Bronchial epithelial cell (primary cell): ENCODE data around the gene DLG1. TPM values are rescaled to one million over a fixed set of nuclear protein-coding genes. Genes with fewer than 3 reads are reported as not detected.

Source experiments
- DNase-seq: peaks from one replicate; pipeline ENCODE4 v3.0.0-alpha.2; 2010; ENCODE audit warnings: low read depth
- FAIRE-seq: peaks from 2 replicates; lab custom pipeline; 2011; peaks lifted over from hg19 to GRCh38; lab: Jason Lieb, UNC
- H3K27me3 ChIP-seq: 2 replicates; pipeline ENCODE4 v1.5.1; 2011; ENCODE audit warnings: low read length; ENCODE audit not compliant: control insufficient read depth, insufficient read depth
- H3K36me3 ChIP-seq: 2 replicates; pipeline ENCODE4 v1.5.1; 2011; ENCODE audit warnings: low read length; ENCODE audit not compliant: control insufficient read depth, insufficient read depth
- H3K4me3 ChIP-seq: 2 replicates; pipeline ENCODE4 v1.5.1; 2011; ENCODE audit warnings: mild to moderate bottlenecking, low read depth, low read length, control low read depth
- total RNA-seq: library from RNA; depleted of rRNA; stranded (reverse); fragments of >200 nt; gene quantifications from 2 replicates; pipeline ENCODE4 v1.2.1, GENCODE V29; 2014
- TF ChIP-seq, protein P1 (sequence below): IDR thresholded peaks from 2 replicates; pipeline ENCODE4 v1.5.1; 2011; ENCODE audit warnings: mild to moderate bottlenecking, moderate library complexity, low read length, control low read depth, inconsistent platforms; ENCODE audit not compliant: insufficient read depth, severe bottlenecking

DLG1 gene
- total RNA-seq, 1 donor from 2014 or later = 66.6 TPM

DNA sequence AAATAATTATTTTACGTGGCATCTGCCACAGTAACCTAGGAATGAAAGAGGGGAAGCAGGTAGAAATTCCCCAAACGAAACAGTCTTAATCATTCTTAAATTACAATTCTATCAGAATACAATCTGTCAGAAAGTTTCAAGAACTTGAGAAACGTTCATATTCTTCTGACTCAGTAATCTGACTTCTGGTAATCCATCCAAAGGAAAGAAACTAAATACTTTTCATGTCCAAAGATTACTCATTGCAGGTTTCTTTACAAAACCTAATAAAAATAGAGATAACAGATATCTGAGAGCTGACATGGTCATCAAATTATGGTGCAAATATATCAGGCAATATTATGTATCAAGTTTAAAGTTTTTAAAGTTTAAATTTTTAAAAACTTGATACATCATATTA, 109.4 kb downstream of the DLG1 start:
- FAIRE-seq (no peak), DNase-seq (no peak)
- Histone ChIP-seq H3K27me3 (no peaks in the 10 kb centered on the region), H3K36me3 (peaks cover 4% of the 10 kb centered on the region), H3K4me3 (no peak overlapping the region)
- TF ChIP-seq, protein P1, sequence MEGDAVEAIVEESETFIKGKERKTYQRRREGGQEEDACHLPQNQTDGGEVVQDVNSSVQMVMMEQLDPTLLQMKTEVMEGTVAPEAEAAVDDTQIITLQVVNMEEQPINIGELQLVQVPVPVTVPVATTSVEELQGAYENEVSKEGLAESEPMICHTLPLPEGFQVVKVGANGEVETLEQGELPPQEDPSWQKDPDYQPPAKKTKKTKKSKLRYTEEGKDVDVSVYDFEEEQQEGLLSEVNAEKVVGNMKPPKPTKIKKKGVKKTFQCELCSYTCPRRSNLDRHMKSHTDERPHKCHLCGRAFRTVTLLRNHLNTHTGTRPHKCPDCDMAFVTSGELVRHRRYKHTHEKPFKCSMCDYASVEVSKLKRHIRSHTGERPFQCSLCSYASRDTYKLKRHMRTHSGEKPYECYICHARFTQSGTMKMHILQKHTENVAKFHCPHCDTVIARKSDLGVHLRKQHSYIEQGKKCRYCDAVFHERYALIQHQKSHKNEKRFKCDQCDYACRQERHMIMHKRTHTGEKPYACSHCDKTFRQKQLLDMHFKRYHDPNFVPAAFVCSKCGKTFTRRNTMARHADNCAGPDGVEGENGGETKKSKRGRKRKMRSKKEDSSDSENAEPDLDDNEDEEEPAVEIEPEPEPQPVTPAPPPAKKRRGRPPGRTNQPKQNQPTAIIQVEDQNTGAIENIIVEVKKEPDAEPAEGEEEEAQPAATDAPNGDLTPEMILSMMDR = no peak

DNA sequence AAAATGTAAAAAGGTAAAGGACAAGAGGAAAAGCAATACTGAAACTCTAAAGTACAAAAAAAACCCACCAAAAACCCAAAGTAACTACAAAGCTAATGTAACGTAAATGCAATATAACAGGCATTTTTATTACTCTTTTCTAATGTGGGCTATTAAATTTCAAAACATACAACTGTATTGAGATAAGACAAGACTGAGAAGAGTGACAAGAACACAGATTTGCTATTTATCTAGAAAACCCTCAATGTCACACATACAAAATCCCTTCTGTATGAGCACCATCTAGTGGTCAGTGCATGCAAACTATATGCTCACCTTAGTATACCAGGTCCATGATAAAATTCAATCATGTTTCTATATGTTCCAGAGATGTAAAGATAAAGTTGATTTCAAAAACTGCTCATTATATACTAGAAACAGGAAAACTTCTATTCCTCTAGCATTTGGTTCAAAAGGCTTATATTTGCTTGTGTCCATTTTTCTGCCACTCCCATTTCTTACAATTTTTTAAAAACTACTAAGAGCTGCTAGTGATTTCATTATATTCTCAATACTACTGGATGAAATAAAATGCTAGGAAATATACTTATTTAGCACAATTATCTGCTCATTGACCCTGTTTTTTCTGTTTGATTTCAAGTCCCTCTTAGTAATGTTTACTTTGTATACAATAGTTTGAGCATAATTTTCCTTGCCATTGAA, 111.4 kb downstream of the DLG1 start:
- DNase-seq (peak; percentile 63), FAIRE-seq (no peak)
- Histone ChIP-seq H3K4me3 (no peak overlapping the region), H3K27me3 (no peaks in the 10 kb centered on the region), H3K36me3 (peaks cover 5% of the 10 kb centered on the region)
- TF ChIP-seq, protein P1 = peak; percentile 65

DNA sequence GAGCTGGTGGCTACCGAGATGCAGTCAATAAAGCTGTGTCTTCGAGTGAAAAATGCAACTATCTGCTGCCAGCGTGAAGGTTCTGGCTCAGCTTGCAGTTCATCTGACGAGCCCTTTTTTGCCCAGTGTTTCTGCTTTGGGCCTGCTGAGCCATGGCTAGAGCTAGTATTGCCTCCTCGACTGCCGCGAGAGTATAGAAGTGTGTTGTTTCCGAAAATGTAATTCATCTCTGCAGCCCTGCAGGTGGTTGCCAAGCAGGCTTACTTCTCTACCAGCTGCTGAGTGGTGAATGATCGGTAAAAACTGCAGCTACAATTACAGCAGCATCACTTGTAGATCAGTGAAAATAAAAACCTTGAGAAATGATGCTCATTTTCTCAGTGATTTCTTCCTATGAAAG, 114.8 kb downstream of the DLG1 start:
- Histone ChIP-seq H3K36me3 (peaks cover 5% of the 10 kb centered on the region), H3K27me3 (no peaks in the 10 kb centered on the region), H3K4me3 (no peak overlapping the region)
- no peak for FAIRE-seq
- no peak for DNase-seq
- TF ChIP-seq, protein P1 = no peak

DNA sequence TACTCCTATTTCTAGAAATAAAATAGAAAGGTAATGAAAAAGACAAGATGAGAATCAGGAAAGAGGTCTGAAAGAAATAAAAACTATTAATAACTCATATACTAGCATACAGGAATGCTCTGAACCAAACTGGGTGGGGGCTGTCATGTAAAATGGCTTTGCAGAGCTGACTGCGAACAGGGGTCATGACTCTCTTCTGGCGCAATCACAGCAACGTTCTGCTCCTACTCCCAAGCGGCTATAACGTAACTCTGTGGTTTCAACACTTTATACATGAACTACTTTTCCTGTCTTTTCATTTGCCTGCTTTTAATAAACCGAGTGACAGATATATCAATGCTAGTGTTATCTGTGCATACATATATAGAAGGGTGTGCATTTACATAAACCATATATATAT, 116.7 kb downstream of the DLG1 start:
- Histone ChIP-seq H3K36me3 (peaks cover 5% of the 10 kb centered on the region), H3K4me3 (no peak overlapping the region), H3K27me3 (no peaks in the 10 kb centered on the region)
- DNase-seq = no peak
- TF ChIP-seq, protein P1 = no peak
- FAIRE-seq = no peak

DNA sequence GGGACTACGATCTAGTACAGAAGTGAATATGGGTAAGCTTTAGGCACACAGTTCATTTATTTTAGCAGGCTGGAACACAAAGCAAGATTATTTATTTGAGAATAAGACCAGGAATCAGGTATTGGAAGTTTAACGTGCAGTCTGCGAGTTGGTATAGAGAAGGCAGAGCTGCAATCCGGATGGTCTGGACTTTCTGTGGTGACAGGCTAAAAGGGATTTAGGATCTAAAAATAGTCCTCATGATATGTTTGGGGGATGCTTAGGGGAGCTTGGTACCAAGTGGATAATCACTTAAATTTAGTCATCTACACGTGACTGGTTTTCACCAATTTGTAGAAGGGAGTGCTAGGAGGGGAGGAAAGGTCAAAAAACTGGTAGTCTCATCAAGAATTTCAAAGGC, 119.4 kb downstream of the DLG1 start:
- Histone ChIP-seq H3K27me3 (no peaks in the 10 kb centered on the region), H3K4me3 (no peak overlapping the region), H3K36me3 (peaks cover 2% of the 10 kb centered on the region)
- FAIRE-seq = no peak
- TF ChIP-seq, protein P1 = no peak
- DNase-seq = no peak

DNA sequence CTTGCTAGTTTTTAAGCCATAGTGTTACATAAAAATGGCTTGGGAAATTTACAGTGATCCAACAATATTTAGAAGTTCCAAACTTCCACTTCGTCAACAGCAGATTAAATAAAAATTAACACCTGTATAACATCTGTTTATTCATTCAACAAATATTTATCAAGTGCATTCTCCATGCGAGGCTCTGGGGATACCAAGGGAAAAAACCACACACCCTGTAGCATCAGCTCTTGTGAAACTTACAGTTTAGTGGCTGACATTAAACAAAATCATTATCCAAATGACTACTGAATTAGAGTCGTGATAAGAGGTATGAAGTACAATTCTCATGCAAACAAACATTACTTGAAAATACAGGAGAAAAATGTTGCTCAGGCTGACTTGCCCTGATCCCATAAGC, 122.9 kb downstream of the DLG1 start:
- H3K4me3 ChIP-seq = no peak overlapping the region

More for the DNA sequence above, 122.9 kb downstream of the DLG1 start:
- DNase-seq (no peak), FAIRE-seq (no peak)
- TF ChIP-seq, protein P1 = no peak
- Histone ChIP-seq H3K36me3 (no peaks in the 10 kb centered on the region), H3K27me3 (no peaks in the 10 kb centered on the region)
